Mucosa of stomach (tissue), 1 donor: ENCODE measurements around the gene SYNGR1.
"Not testable (repeated sequence)": the region's sequence is repeated elsewhere in the genome, so short reads cannot be mapped to it uniquely, and the experiment has no call there.

Source experiments
- H3K27me3 ChIP-seq: one replicate; pipeline ENCODE4 v1.7.0; 2013; ENCODE audit warnings: mild to moderate bottlenecking, low read length; ENCODE audit not compliant: control insufficient read depth, insufficient read depth
- H3K36me3 ChIP-seq: one replicate; pipeline ENCODE4 v1.7.0; 2013; ENCODE audit warnings: low read length; ENCODE audit not compliant: control insufficient read depth, insufficient read depth
- H3K4me1 ChIP-seq: one replicate; pipeline ENCODE4 v1.7.0; 2013; ENCODE audit warnings: mild to moderate bottlenecking, low read length; ENCODE audit not compliant: control insufficient read depth, insufficient read depth
- H3K4me3 ChIP-seq: one replicate; pipeline ENCODE4 v1.7.0; 2013; ENCODE audit warnings: low read length
- H3K9ac ChIP-seq: one replicate; pipeline ENCODE4 v1.7.0; 2013; ENCODE audit warnings: mild to moderate bottlenecking, low read length, moderate library complexity
- H3K9me3 ChIP-seq: one replicate; pipeline ENCODE4 v1.7.0; 2013; ENCODE audit warnings: mild to moderate bottlenecking, low read length, moderate library complexity; ENCODE audit not compliant: control insufficient read depth
- donor health status: Pancreatic carcinoma.

The SYNGR1 gene

GRCh38 chr22:39358197-39358596 lies 8.4 kb downstream of the SYNGR1 start:
- not testable (repeated sequence) for H3K27me3 ChIP-seq, H3K9ac ChIP-seq, H3K4me1 ChIP-seq, H3K4me3 ChIP-seq, H3K36me3 ChIP-seq, H3K9me3 ChIP-seq

- H3K9me3 ChIP-seq = no peaks in the 10 kb centered on the region
- no peaks in the 10 kb centered on the region for H3K4me1 ChIP-seq
- H3K9ac ChIP-seq = no peak overlapping the region
- no peaks in the 10 kb centered on the region for H3K36me3 ChIP-seq
- H3K27me3 ChIP-seq = no peaks in the 10 kb centered on the region
- H3K4me3 ChIP-seq = no peak overlapping the region
Measured at GRCh38 chr22:39359659-39360195, 9.9 kb downstream of the SYNGR1 start.

DNA sequence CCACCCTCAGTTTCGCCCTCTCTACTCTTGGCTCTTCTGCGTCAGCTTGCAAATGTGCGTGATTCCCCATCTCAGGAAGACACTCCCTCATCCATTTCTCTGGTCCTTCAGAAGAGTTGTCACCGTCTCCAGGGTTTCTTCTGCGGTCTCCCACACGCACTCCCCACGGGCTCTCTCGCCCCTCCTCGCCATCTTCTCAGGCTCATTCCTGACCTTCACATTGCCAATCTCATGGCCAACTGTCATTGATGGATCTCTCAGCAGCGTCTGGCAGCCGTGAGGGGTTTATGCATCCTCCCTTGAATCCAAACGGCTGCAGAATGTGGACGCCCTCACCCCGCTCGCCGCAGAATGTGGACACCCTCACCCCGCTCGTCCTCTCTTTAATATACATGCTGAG lies 10.5 kb downstream of the SYNGR1 start:
- no peak overlapping the region for H3K4me3 ChIP-seq
- H3K27me3 ChIP-seq = no peaks in the 10 kb centered on the region
- no peaks in the 10 kb centered on the region for H3K36me3 ChIP-seq
- no peak overlapping the region for H3K9ac ChIP-seq
- no peaks in the 10 kb centered on the region for H3K4me1 ChIP-seq
- no peaks in the 10 kb centered on the region for H3K9me3 ChIP-seq

- Histone ChIP-seq H3K4me1 (no peaks in the 10 kb centered on the region), H3K9me3 (no peaks in the 10 kb centered on the region), H3K36me3 (no peaks in the 10 kb centered on the region), H3K4me3 (no peak overlapping the region), H3K27me3 (no peaks in the 10 kb centered on the region), H3K9ac (no peak overlapping the region)
Measured at GRCh38 chr22:39360674-39361413, 11.1 kb downstream of the SYNGR1 start.

- Histone ChIP-seq H3K36me3 (no peaks in the 10 kb centered on the region), H3K9ac (no peak overlapping the region), H3K27me3 (no peaks in the 10 kb centered on the region), H3K4me1 (no peaks in the 10 kb centered on the region), H3K9me3 (no peaks in the 10 kb centered on the region), H3K4me3 (no peak overlapping the region)
Measured at GRCh38 chr22:39361496-39361895, 11.7 kb downstream of the SYNGR1 start.

- Histone ChIP-seq H3K9ac (no peak overlapping the region), H3K4me1 (no peaks in the 10 kb centered on the region), H3K4me3 (no peak overlapping the region), H3K27me3 (no peaks in the 10 kb centered on the region), H3K36me3 (no peaks in the 10 kb centered on the region), H3K9me3 (no peaks in the 10 kb centered on the region)
Measured at GRCh38 chr22:39362271-39362670, 12.5 kb downstream of the SYNGR1 start.

DNA sequence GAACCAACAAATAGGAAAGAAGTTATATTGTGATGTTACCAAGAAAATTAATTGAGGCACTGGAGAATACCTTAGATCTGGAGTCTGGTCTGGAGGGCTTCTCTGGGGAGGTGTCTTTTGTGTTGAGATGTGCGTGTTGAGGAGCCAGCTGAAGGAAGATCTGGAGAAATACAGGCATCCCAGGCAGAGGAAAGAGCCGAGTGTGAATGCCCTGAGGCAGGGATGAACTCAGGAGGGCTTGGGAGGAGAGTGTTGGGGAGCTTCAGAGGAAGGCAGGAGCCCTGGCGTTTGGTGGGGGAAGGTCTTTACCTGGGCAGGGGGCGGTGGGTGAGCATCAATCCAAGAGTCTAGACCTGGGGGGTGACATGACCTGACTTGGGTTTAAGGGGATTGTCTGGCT lies 13.1 kb downstream of the SYNGR1 start:
- H3K4me1 ChIP-seq = no peaks in the 10 kb centered on the region
- H3K9me3 ChIP-seq = no peaks in the 10 kb centered on the region
- H3K27me3 ChIP-seq = no peaks in the 10 kb centered on the region
- H3K4me3 ChIP-seq = no peak overlapping the region
- H3K9ac ChIP-seq = no peak overlapping the region
- no peaks in the 10 kb centered on the region for H3K36me3 ChIP-seq

GRCh38 chr22:39363751-39364515 lies 14.1 kb downstream of the SYNGR1 start:
- Histone ChIP-seq H3K9ac (no peak overlapping the region), H3K4me1 (no peaks in the 10 kb centered on the region), H3K36me3 (no peaks in the 10 kb centered on the region), H3K4me3 (no peak overlapping the region), H3K9me3 (no peaks in the 10 kb centered on the region), H3K27me3 (no peaks in the 10 kb centered on the region)

DNA sequence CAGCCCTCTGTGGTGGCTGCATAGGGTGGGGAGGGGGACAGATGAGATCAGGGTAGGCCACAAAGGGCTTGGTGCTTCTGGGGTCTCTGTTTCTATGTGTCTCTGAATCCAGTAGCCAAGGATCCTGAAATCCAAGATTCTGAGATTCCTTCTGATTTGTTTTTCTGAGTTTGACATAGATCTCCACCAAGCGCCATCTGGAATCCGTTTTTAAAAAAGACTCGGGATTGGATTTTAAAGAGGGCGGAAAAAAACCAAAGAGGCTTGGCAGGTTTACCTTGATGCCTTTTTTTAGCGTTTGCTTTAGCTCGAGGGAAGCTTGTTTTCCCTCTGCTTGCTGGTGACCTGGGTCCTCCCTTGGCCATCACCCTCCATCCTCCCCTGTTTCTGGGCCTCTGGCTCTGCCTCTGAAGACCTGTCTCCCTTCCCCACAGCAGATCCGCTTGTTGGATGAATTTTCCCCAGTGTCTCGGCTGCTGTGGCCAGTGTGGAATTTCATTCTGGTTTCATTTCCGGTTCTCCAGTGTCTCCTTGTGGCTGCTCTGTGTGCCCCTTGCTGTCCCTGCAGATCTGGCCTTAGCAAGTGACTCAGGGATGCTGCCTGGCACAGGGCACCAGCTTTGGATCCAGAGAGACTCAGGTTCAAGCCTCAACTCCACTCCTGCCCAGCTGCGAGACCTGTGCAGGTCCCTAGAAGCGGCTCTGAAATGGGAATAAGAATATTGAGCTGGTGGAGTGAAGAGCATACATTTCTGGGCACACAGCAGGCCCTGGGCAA lies 15.1 kb downstream of the SYNGR1 start:
- Histone ChIP-seq H3K4me1 (no peaks in the 10 kb centered on the region), H3K9ac (no peak overlapping the region)

GRCh38 chr22:39365492-39365780 lies 15.6 kb downstream of the SYNGR1 start:
- no peaks in the 10 kb centered on the region for H3K27me3 ChIP-seq
- no peaks in the 10 kb centered on the region for H3K4me1 ChIP-seq
- H3K4me3 ChIP-seq = no peak overlapping the region
- no peaks in the 10 kb centered on the region for H3K36me3 ChIP-seq
- H3K9ac ChIP-seq = no peak overlapping the region
- no peaks in the 10 kb centered on the region for H3K9me3 ChIP-seq

More for the DNA sequence above, 15.1 kb downstream of the SYNGR1 start:
- Histone ChIP-seq H3K36me3 (no peaks in the 10 kb centered on the region), H3K4me3 (no peak overlapping the region), H3K9me3 (no peaks in the 10 kb centered on the region), H3K27me3 (no peaks in the 10 kb centered on the region)

DNA sequence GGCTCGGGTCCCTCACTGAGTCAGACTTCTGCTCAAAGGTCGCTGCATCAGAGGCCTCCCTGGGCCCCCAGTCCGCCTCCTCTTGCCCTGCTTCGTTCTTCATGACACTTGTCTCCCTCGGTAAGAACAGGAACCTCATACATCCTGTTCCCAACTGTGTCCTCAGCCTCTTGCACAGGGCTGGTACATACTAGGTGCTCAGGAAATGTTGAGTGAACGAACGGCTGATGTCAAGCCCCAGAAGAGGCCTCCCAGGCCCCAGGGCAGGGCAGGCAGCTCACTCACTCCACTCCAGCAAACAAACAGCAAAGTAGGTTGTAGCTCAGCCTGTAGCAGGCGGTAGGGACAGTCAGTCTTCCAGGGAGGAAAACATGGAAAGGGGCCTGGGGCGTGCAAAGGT lies 17.2 kb downstream of the SYNGR1 start:
- Histone ChIP-seq H3K9me3 (no peaks in the 10 kb centered on the region), H3K36me3 (no peaks in the 10 kb centered on the region), H3K4me3 (no peak overlapping the region), H3K27me3 (no peaks in the 10 kb centered on the region), H3K9ac (no peak overlapping the region), H3K4me1 (no peaks in the 10 kb centered on the region)

- H3K4me3 ChIP-seq = no peak overlapping the region
- H3K27me3 ChIP-seq = no peaks in the 10 kb centered on the region
- no peaks in the 10 kb centered on the region for H3K9me3 ChIP-seq
- H3K4me1 ChIP-seq = no peaks in the 10 kb centered on the region
- no peak overlapping the region for H3K9ac ChIP-seq
- H3K36me3 ChIP-seq = no peaks in the 10 kb centered on the region
Measured at GRCh38 chr22:39368461-39368911, 18.7 kb downstream of the SYNGR1 start.
